Left cardiac atrium (tissue), 4 donors: Measurements from ENCODE around the gene RBL2. TPM values are rescaled to one million over a fixed set of nuclear protein-coding genes. Genes with fewer than 3 reads are reported as not detected.
"Not testable (repeated sequence)": the region's sequence is repeated elsewhere in the genome, so short reads cannot be mapped to it uniquely, and the experiment has no call there.

Experiments
- ATAC-seq, 2 donors: fragments of 200-7000 bp; cut with Tn5 transposase; one replicate each; pipeline ENCODE4 v1.9.1; 2020; ENCODE audit warnings: mild to moderate bottlenecking in 2 of 2, moderate library complexity in 2 of 2
- DNase-seq: peaks from one replicate; pipeline ENCODE4 v3.0.0-alpha.2; 2020
- intact Hi-C, 2 donors: fragments of 100-400 bp; cut with DNase I; formaldehyde crosslinking; loops; one replicate each; pipeline versions ENCODE4 v1.14.1 to v1.15.1; 2022 to 2023
- total RNA-seq, 2 donors: library from RNA; stranded (reverse); fragmentation: NEBNext Ultra II Directional; extraction: Animal tissue kit (Norgen Biotek cat#: 25700); gene quantifications; one replicate each; pipeline ENCODE4 v1.2.1, GENCODE V29; 2021
- donor health status: DM: no; HTN: yes; CAD: no.
- donor health status: DM: no; HTN: yes; CAD: no; lungs with severe emphysema.
- donor health status: DM: yes; HTN: yes; CAD: no.
- donor health status: Dilated cardiomyopathy.

RBL2 gene
- total RNA-seq, 2 donors from 2014 or later = 40.4 to 40.7 TPM

- ATAC-seq = no peak
- intact Hi-C loops = no loop called here
- DNase-seq = no peak
Observed at GRCh38 chr16:53523126-53523804, 89.0 kb downstream of the RBL2 start.

GRCh38 chr16:53523971-53524548 is 89.8 kb downstream of the RBL2 start:
- ATAC-seq = no peak
- DNase-seq = no peak
- intact Hi-C loops = no loop called here

- ATAC-seq (no peak), DNase-seq (no peak)
- intact Hi-C loops = no loop called here
Observed at GRCh38 chr16:53528797-53529196, 94.5 kb downstream of the RBL2 start.

- intact Hi-C loops = no loop called here
- ATAC-seq = no peak
Observed at GRCh38 chr16:53529513-53529912, 95.2 kb downstream of the RBL2 start.

GRCh38 chr16:53530046-53530445 is 95.8 kb downstream of the RBL2 start:
- intact Hi-C loops = no loop called here
- ATAC-seq = no peak
- no peak for DNase-seq

More at GRCh38 chr16:53529513-53529912, 95.2 kb downstream of the RBL2 start:
- no peak for DNase-seq

GRCh38 chr16:53530741-53531140 is 96.5 kb downstream of the RBL2 start:
- no peak for DNase-seq
- ATAC-seq = no peak
- intact Hi-C loops = no loop called here

GRCh38 chr16:53534206-53534605 is 99.9 kb downstream of the RBL2 start:
- intact Hi-C loops = no loop called here
- ATAC-seq (no peak), DNase-seq (no peak)

GRCh38 chr16:53537626-53538025 is 103.4 kb downstream of the RBL2 start:
- ATAC-seq (no peak), DNase-seq (no peak)
- intact Hi-C loops = no loop called here

GRCh38 chr16:53539346-53539745 is 105.1 kb downstream of the RBL2 start:
- intact Hi-C loops, DNase-seq, ATAC-seq: not testable (repeated sequence)

- DNase-seq, ATAC-seq, intact Hi-C loops: not testable (repeated sequence)
Observed at GRCh38 chr16:53539759-53540718, 105.8 kb downstream of the RBL2 start.

Other genes with a start within 250 kb of the RBL2 start
- 10 to 100 TPM; 60.4 to 76.0 TPM for gene AKTIP, start 68.7 kb downstream of the RBL2 start, total RNA-seq